Loucy (cell line): Measurements from ENCODE around the gene PIEZO1.

Experiments used
- H2AFZ ChIP-seq: fragments of 200-600 bp; sonication (generic); 2 replicates; pipeline ENCODE4 v1.6.0; 2016; ENCODE audit warnings: antibody characterized with exemption, mild to moderate bottlenecking, low read length, moderate library complexity
- H3F3A ChIP-seq: fragments of 200-600 bp; 2 replicates; pipeline ENCODE4 v1.6.0; 2016; ENCODE audit warnings: antibody characterized with exemption, low read depth, mild to moderate bottlenecking
- H3K27me3 ChIP-seq: fragments of 200-600 bp; sonication (generic); 2 replicates; pipeline ENCODE4 v1.6.1; 2014; ENCODE audit warnings: low read length, mild to moderate bottlenecking; ENCODE audit not compliant: insufficient read depth, poor library complexity, severe bottlenecking
- H3K36me3 ChIP-seq: fragments of 200-600 bp; sonication (generic); 2 replicates; pipeline ENCODE4 v1.6.1; 2016; ENCODE audit warnings: low read length; ENCODE audit not compliant: insufficient read depth
- H3K4me1 ChIP-seq: fragments of 200-600 bp; sonication (generic); 2 replicates; pipeline ENCODE4 v1.5.1; 2014; ENCODE audit warnings: low read length, mild to moderate bottlenecking; ENCODE audit not compliant: insufficient read depth, poor library complexity, severe bottlenecking
- H3K4me2 ChIP-seq: fragments of 200-600 bp; sonication (generic); 2 replicates; pipeline ENCODE4 v1.6.0; 2014; ENCODE audit warnings: antibody characterized with exemption, low read length, low read depth, mild to moderate bottlenecking; ENCODE audit not compliant: poor library complexity, severe bottlenecking
- H3K4me3 ChIP-seq: fragments of 200-600 bp; sonication (generic); 2 replicates; pipeline ENCODE4 v1.5.1; 2014; ENCODE audit warnings: low read length, mild to moderate bottlenecking, mixed read lengths; ENCODE audit not compliant: poor library complexity, severe bottlenecking
- H3K79me2 ChIP-seq: fragments of 200-600 bp; sonication (generic); 2 replicates; pipeline ENCODE4 v1.6.1; 2014; ENCODE audit warnings: low read length; ENCODE audit not compliant: insufficient read depth
- H3K9ac ChIP-seq: fragments of 200-600 bp; sonication (generic); 2 replicates; pipeline ENCODE4 v1.6.0; 2014; ENCODE audit warnings: mild to moderate bottlenecking, low read depth, low read length, moderate library complexity; ENCODE audit not compliant: poor library complexity, severe bottlenecking
- H3K9me2 ChIP-seq: fragments of 200-600 bp; sonication (generic); replicated peaks from 2 replicates; pipeline ENCODE4 v1.6.1; 2016; ENCODE audit warnings: low read depth, low read length, mixed read lengths
- H3K9me3 ChIP-seq: fragments of 200-600 bp; sonication (generic); 2 replicates; pipeline ENCODE4 v1.6.1; 2014; ENCODE audit warnings: mild to moderate bottlenecking, antibody characterized with exemption, low read length, low read depth; ENCODE audit not compliant: insufficient read depth
- H4K20me1 ChIP-seq: fragments of 200-600 bp; sonication (generic); 2 replicates; pipeline ENCODE4 v1.6.0; 2014; ENCODE audit warnings: antibody characterized with exemption, low read length, mild to moderate bottlenecking; ENCODE audit not compliant: insufficient read depth, poor library complexity, severe bottlenecking
- EZH2phosphoT487 ChIP-seq: fragments of 200-600 bp; IDR thresholded peaks from 2 replicates; pipeline ENCODE4 v1.6.1; 2018; ENCODE audit warnings: antibody characterized with exemption, mild to moderate bottlenecking, moderate library complexity, borderline replicate concordance
- TF ChIP-seq, protein P1 (sequence below): fragments of 200-600 bp; sonication (generic); conservative IDR thresholded peaks from 2 replicates; pipeline ENCODE4 v1.5.1; 2014; ENCODE audit warnings: mild to moderate bottlenecking, antibody characterized with exemption, low read length

Gene PIEZO1

DNA sequence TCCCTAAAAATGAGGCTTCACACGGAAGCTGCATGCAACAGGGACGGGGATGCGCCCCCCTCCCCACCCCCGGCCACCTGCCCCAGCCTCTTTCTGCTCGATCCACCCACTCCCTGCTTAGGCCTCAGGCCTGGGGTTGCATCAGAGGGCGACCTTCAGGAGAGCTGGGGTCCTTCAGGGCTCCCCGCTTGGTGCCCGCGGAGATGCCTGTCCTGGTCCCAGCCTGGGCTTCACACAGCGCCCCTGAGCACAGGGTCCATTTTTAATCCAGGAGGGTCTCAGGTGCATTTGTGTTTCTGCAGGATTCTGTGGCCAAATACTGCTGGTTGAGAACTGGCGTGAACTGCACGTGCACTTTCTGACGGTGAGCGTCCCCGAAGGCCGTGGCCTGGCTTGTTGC is 34.1 kb upstream of the PIEZO1 start:
- no peaks in the 10 kb centered on the region for H3K4me1 ChIP-seq
- no peak overlapping the region for H3K4me3 ChIP-seq
- H3K79me2 ChIP-seq = no peaks in the 10 kb centered on the region
- no peaks in the 10 kb centered on the region for H4K20me1 ChIP-seq
- no peaks in the 10 kb centered on the region for H3K9me3 ChIP-seq
- no peak overlapping the region for H3K9ac ChIP-seq
- H2AFZ ChIP-seq = no peak overlapping the region
- no peaks in the 10 kb centered on the region for H3K27me3 ChIP-seq
- H3K9me2 ChIP-seq = no peaks in the 10 kb centered on the region
- no peak for TF ChIP-seq EZH2phosphoT487
- TF ChIP-seq, protein P1, sequence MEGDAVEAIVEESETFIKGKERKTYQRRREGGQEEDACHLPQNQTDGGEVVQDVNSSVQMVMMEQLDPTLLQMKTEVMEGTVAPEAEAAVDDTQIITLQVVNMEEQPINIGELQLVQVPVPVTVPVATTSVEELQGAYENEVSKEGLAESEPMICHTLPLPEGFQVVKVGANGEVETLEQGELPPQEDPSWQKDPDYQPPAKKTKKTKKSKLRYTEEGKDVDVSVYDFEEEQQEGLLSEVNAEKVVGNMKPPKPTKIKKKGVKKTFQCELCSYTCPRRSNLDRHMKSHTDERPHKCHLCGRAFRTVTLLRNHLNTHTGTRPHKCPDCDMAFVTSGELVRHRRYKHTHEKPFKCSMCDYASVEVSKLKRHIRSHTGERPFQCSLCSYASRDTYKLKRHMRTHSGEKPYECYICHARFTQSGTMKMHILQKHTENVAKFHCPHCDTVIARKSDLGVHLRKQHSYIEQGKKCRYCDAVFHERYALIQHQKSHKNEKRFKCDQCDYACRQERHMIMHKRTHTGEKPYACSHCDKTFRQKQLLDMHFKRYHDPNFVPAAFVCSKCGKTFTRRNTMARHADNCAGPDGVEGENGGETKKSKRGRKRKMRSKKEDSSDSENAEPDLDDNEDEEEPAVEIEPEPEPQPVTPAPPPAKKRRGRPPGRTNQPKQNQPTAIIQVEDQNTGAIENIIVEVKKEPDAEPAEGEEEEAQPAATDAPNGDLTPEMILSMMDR = no peak
- no peak overlapping the region for H3K4me2 ChIP-seq
- no peaks in the 10 kb centered on the region for H3K36me3 ChIP-seq
- H3F3A ChIP-seq = no peaks in the 10 kb centered on the region

DNA sequence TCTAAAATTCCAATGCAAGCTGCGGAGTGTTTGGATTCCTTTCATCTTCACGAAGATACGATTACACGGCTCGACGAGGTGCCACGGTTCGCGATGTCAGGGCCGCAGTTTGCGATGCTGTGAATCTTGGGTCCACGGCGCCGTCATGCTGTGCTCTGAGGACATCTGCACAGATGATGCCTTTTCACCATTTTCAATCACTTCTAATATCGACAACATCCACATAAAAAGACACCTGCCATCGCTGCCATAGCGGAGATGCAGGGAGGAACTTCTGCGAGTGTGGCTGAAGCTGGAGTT is 33.5 kb upstream of the PIEZO1 start:
- no peak overlapping the region for H3K4me3 ChIP-seq
- no peaks in the 10 kb centered on the region for H3K9me3 ChIP-seq
- H4K20me1 ChIP-seq = no peaks in the 10 kb centered on the region
- TF ChIP-seq, protein P1 = no peak
- TF ChIP-seq EZH2phosphoT487 = no peak
- no peaks in the 10 kb centered on the region for H3K4me1 ChIP-seq
- no peaks in the 10 kb centered on the region for H3K36me3 ChIP-seq
- H3F3A ChIP-seq = no peaks in the 10 kb centered on the region
- no peaks in the 10 kb centered on the region for H3K27me3 ChIP-seq
- H3K9ac ChIP-seq = no peak overlapping the region
- H2AFZ ChIP-seq = no peak overlapping the region
- no peaks in the 10 kb centered on the region for H3K9me2 ChIP-seq
- H3K4me2 ChIP-seq = no peak overlapping the region
- H3K79me2 ChIP-seq = no peaks in the 10 kb centered on the region

DNA sequence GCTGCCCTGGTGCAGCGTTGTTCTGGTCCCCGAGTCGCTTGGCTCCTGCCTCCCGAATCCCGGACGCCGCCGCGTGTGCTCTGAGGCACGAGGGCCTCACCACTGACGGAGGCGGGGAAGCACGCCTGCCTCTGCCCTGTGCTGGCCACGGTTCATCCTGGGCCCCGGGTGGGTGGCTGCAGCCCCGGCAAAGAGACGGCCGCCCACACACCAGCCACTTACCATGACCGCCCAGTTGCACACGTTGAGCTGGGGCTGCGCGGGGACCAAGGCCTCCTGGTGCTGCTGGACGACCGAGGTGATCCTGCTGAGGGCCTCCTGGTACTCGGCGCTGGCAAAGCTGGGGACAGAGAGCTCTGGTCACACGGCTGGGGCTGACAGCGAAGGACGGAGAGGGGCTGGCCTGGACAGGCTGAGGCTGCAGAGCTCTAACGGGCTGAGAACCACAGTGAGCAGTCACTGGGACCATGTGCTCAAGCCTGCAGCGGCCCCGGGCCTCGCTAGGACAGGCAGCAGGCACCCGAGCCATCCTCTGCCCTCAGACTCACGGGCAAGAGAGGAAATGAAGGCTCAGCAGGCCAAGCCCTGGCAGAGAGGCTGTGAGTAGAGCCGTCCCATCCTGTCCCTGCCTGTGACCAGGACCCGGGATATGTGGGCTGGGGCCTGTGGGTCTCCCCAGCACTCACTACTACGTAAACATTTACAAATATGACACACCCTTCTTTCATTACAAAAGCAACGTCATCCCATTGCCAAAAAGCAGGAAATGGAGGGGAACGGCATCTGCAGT is 33.0 kb upstream of the PIEZO1 start:
- Histone ChIP-seq H3F3A (no peaks in the 10 kb centered on the region), H4K20me1 (no peaks in the 10 kb centered on the region), H3K36me3 (no peaks in the 10 kb centered on the region), H3K79me2 (no peaks in the 10 kb centered on the region), H3K4me3 (no peak overlapping the region), H3K9me2 (no peaks in the 10 kb centered on the region), H3K4me1 (no peaks in the 10 kb centered on the region), H2AFZ (no peak overlapping the region), H3K27me3 (no peaks in the 10 kb centered on the region), H3K4me2 (no peak overlapping the region), H3K9me3 (no peaks in the 10 kb centered on the region), H3K9ac (no peak overlapping the region)
- TF ChIP-seq, protein P1 = no peak
- TF ChIP-seq EZH2phosphoT487 = no peak
